T-helper 1 cell (primary cell): ENCODE measurements around the gene IL17RE.
"Not testable (repeated sequence)": the region's sequence is repeated elsewhere in the genome, so short reads cannot be mapped to it uniquely, and the experiment has no call there.

Source experiments
- DNase-seq, 5 donors: peaks; one replicate each; pipeline ENCODE4 v3.0.0-alpha.2; 2012 to 2020

Gene IL17RE

GRCh38 chr3:9935966-9936510 is 33.4 kb downstream of the IL17RE start:
- no peak for DNase-seq

GRCh38 chr3:9937486-9938238 is 35.0 kb downstream of the IL17RE start:
- no peak for DNase-seq

- no peak for DNase-seq
Measured at GRCh38 chr3:9938966-9939365, 36.3 kb downstream of the IL17RE start.

GRCh38 chr3:9939906-9940305 is 37.3 kb downstream of the IL17RE start:
- not testable (repeated sequence) for DNase-seq

GRCh38 chr3:9940746-9941145 is 38.1 kb downstream of the IL17RE start:
- no peak for DNase-seq

- DNase-seq = no peak
Measured at GRCh38 chr3:9942164-9942563, 39.5 kb downstream of the IL17RE start.

- no peak for DNase-seq
Measured at GRCh38 chr3:9942934-9943690, 40.5 kb downstream of the IL17RE start.

GRCh38 chr3:9944271-9944670 is 41.6 kb downstream of the IL17RE start:
- no peak for DNase-seq

- DNase-seq = no peak
Measured at GRCh38 chr3:9945358-9945757, 42.7 kb downstream of the IL17RE start.

- peak; percentile 67 to 86 (median 74) for DNase-seq
Measured at GRCh38 chr3:9946112-9947024, 43.7 kb downstream of the IL17RE start.

GRCh38 chr3:9947025-9947995 is 44.7 kb downstream of the IL17RE start:
- no peak for DNase-seq

GRCh38 chr3:9948586-9948985 is 45.9 kb downstream of the IL17RE start:
- no peak for DNase-seq

- no peak for DNase-seq
Measured at GRCh38 chr3:9949115-9949514, 46.5 kb downstream of the IL17RE start.

GRCh38 chr3:9949626-9950025 is 47.0 kb downstream of the IL17RE start:
- DNase-seq = no peak

GRCh38 chr3:9951126-9951525 is 48.5 kb downstream of the IL17RE start:
- DNase-seq = no peak

GRCh38 chr3:9951598-9951961 is 48.9 kb downstream of the IL17RE start:
- no peak for DNase-seq

- DNase-seq = peak in 3 of 5 donors; percentile 39 to 58 (median 43)
Measured at GRCh38 chr3:9951962-9952805, 49.5 kb downstream of the IL17RE start, which contains the start of gene PRRT3. PRRT3 (minus strand) TSS chr3:9952408; CDS start chr3:9950115, 2,293 bp downstream.

- no peak for DNase-seq
Measured at GRCh38 chr3:9955067-9955502, 52.4 kb downstream of the IL17RE start.

- DNase-seq = no peak
Measured at GRCh38 chr3:9955611-9956352, 53.1 kb downstream of the IL17RE start.

- DNase-seq = no peak
Measured at GRCh38 chr3:9957214-9957613, 54.6 kb downstream of the IL17RE start.
